ENCODE results near the gene NRM. TPM values are rescaled to one million over a fixed set of nuclear protein-coding genes. Genes with fewer than 3 reads are reported as not detected.
"Not testable (repeated sequence)": the region's sequence is repeated elsewhere in the genome, so short reads cannot be mapped to it uniquely, and the experiment has no call there.

The NRM gene
- total RNA-seq, 1 donor from 2014 or later = 35.5 TPM

GRCh38 chr6:30721198-30722024 lies 30.6 kb upstream of the NRM start:
- DNase-seq (ENCODE audit: low spot score, unreplicated experiment) = peak; percentile 92
- peak; percentile 55 for TF ChIP-seq CTCF (IDR thresholded peaks at IDR 0.05; ENCODE audit: unreplicated experiment)
- Mint-ChIP-seq H3K9me3 (ENCODE audit: low read depth) (peaks cover 3% of the 10 kb centered on the region), H3K27ac (peak overlapping the region; percentile 98), H3K4me1 (ENCODE audit: low read depth) (peaks cover 48% of the 10 kb centered on the region), H3K4me3 (ENCODE audit: low read depth) (peak overlapping the region; percentile 99), H3K36me3 (ENCODE audit: insufficient read depth) (peaks cover 37% of the 10 kb centered on the region), H3K27me3 (no peaks in the 10 kb centered on the region)

GRCh38 chr6:30720738-30721197 lies 30.0 kb upstream of the NRM start:
- peak; percentile 42 for DNase-seq (ENCODE audit: low spot score, unreplicated experiment)
- peak overlapping the region; percentile 99 for H3K4me3 Mint-ChIP-seq (ENCODE audit: low read depth)
- TF ChIP-seq CTCF (IDR thresholded peaks at IDR 0.05; ENCODE audit: unreplicated experiment) = no peak
- H3K9me3 Mint-ChIP-seq (ENCODE audit: low read depth) = peaks cover 3% of the 10 kb centered on the region
- H3K36me3 Mint-ChIP-seq (ENCODE audit: insufficient read depth) = peaks cover 37% of the 10 kb centered on the region
- H3K27ac Mint-ChIP-seq = peak overlapping the region; percentile 98
- peaks cover 50% of the 10 kb centered on the region for H3K4me1 Mint-ChIP-seq (ENCODE audit: low read depth)
- H3K27me3 Mint-ChIP-seq = no peaks in the 10 kb centered on the region

- peaks cover 48% of the 10 kb centered on the region for H3K4me1 Mint-ChIP-seq (ENCODE audit: low read depth)
- DNase-seq (ENCODE audit: low spot score, unreplicated experiment) = peak; percentile 91
- H3K27ac Mint-ChIP-seq = peak within 1 kb of the TSS; percentile 98
- peaks cover 34% of the 10 kb centered on the region for H3K36me3 Mint-ChIP-seq (ENCODE audit: insufficient read depth)
- peak within 1 kb of the TSS; percentile 99 for H3K4me3 Mint-ChIP-seq (ENCODE audit: low read depth)
- peaks cover 3% of the 10 kb centered on the region for H3K9me3 Mint-ChIP-seq (ENCODE audit: low read depth)
- peak; percentile 29 for TF ChIP-seq CTCF (IDR thresholded peaks at IDR 0.05; ENCODE audit: unreplicated experiment)
- H3K27me3 Mint-ChIP-seq = no peaks in the 10 kb centered on the region
These were observed 29.3 kb upstream of the NRM start, which contains the start of gene TUBB for GRCh38 chr6:30719791-30720737. TSS of gene TUBB (plus strand) at chr6:30720352. CDS start at chr6:30720507, 155 bp downstream.

GRCh38 chr6:30719356-30719755 lies 28.6 kb upstream of the NRM start:
- Mint-ChIP-seq H3K36me3 (ENCODE audit: insufficient read depth) (peaks cover 32% of the 10 kb centered on the region), H3K27me3 (no peaks in the 10 kb centered on the region), H3K4me1 (ENCODE audit: low read depth) (peaks cover 43% of the 10 kb centered on the region), H3K4me3 (ENCODE audit: low read depth) (peak overlapping the region; percentile 99), H3K27ac (peak overlapping the region; percentile 98), H3K9me3 (ENCODE audit: low read depth) (peaks cover 3% of the 10 kb centered on the region)
- no peak for DNase-seq (ENCODE audit: low spot score, unreplicated experiment)
- no peak for TF ChIP-seq CTCF (IDR thresholded peaks at IDR 0.05; ENCODE audit: unreplicated experiment)

- not testable (repeated sequence) for DNase-seq (ENCODE audit: low spot score, unreplicated experiment); H3K27me3 Mint-ChIP-seq; H3K9me3 Mint-ChIP-seq (ENCODE audit: low read depth)
- Mint-ChIP-seq H3K4me1 (ENCODE audit: low read depth) (peaks cover 32% of the 10 kb centered on the region), H3K27ac (peak overlapping the region; percentile 99), H3K4me3 (ENCODE audit: low read depth) (peak overlapping the region; percentile 99), H3K36me3 (ENCODE audit: insufficient read depth) (peaks cover 31% of the 10 kb centered on the region)
These were observed 27.3 kb upstream of the NRM start for GRCh38 chr6:30717845-30718720.

Data from progenitor cell of endocrine pancreas (in vitro differentiated cells).